Prostate gland (tissue), 2 donors: ENCODE measurements around the gene C2CD4A.

Source experiments
- CTCF ChIP-seq, 4 experiments: fragments of 200-600 bp in 2 of 4; fragments of 450-650 bp in 2 of 4; sonication (generic) in 2 of 4; IDR thresholded peaks; 1 replicate in 3 of 4; 2 replicates in 1 of 4; pipeline ENCODE4 v1.5.1; 2016 to 2019; ENCODE audit warnings: antibody characterized with exemption in 4 of 4, mild to moderate bottlenecking in 2 of 4, moderate library complexity in 2 of 4
- POLR2A ChIP-seq: fragments of 450-650 bp; IDR thresholded peaks from one replicate; pipeline ENCODE4 v1.6.1; 2016; ENCODE audit warnings: antibody characterized with exemption, mild to moderate bottlenecking

GRCh38 chr15:62099094-62099601 is 32.4 kb downstream of the C2CD4A start:
- TF ChIP-seq CTCF (IDR thresholded peaks at IDR 0.05) (no peak), POLR2A (no peak)
